OCI-LY1 (cell line): ENCODE data around the gene STK25.

Experiments used
- H2AFZ ChIP-seq: fragments of 200-600 bp; sonication (generic), shearing (Covaris generic); 2 replicates; pipeline ENCODE4 v1.6.0; 2014; ENCODE audit warnings: antibody characterized with exemption, mild to moderate bottlenecking, low read length
- H3F3A ChIP-seq: fragments of 200-600 bp; sonication (generic), shearing (Covaris generic); 2 replicates; pipeline ENCODE4 v1.6.0; 2014; ENCODE audit warnings: mild to moderate bottlenecking, antibody characterized with exemption, low read length, moderate library complexity; ENCODE audit not compliant: insufficient read depth
- H3K27ac ChIP-seq: fragments of 200-600 bp; sonication (generic); 2 replicates; pipeline ENCODE4 v1.5.1; 2014; ENCODE audit warnings: low read length, mixed run types, mild to moderate bottlenecking, low read depth; ENCODE audit not compliant: poor library complexity, severe bottlenecking
- H3K27me3 ChIP-seq: fragments of 200-600 bp; sonication (generic); 2 replicates; pipeline ENCODE4 v1.6.0; 2014; ENCODE audit warnings: antibody characterized with exemption, mild to moderate bottlenecking, low read length, moderate library complexity; ENCODE audit not compliant: insufficient read depth
- H3K36me3 ChIP-seq: fragments of 200-600 bp; sonication (generic); 2 replicates; pipeline ENCODE4 v1.6.1; 2014; ENCODE audit warnings: mild to moderate bottlenecking, antibody characterized with exemption, low read length, moderate library complexity, mixed read lengths; ENCODE audit not compliant: insufficient read depth
- H3K4me1 ChIP-seq: fragments of 200-600 bp; sonication (generic); 2 replicates; pipeline ENCODE4 v1.5.1; 2014; ENCODE audit warnings: mild to moderate bottlenecking, low read length, moderate library complexity; ENCODE audit not compliant: insufficient read depth, severe bottlenecking
- H3K4me2 ChIP-seq: fragments of 200-600 bp; sonication (generic), shearing (Covaris generic); 2 replicates; pipeline ENCODE4 v1.6.1; 2014; ENCODE audit warnings: low read length
- H3K4me3 ChIP-seq: fragments of 200-600 bp; sonication (generic); 2 replicates; pipeline ENCODE4 v1.5.1; 2014; ENCODE audit warnings: low read length, low read depth, mild to moderate bottlenecking, mixed read lengths; ENCODE audit not compliant: poor library complexity, severe bottlenecking
- H3K79me2 ChIP-seq: fragments of 200-600 bp; shearing (Covaris generic); 2 replicates; pipeline ENCODE4 v1.6.1; 2016; ENCODE audit warnings: mixed run types, low read length, mixed read lengths; ENCODE audit not compliant: insufficient read depth
- H3K9ac ChIP-seq: fragments of 200-600 bp; sonication (generic), shearing (Covaris generic); 2 replicates; pipeline ENCODE4 v1.6.1; 2014; ENCODE audit warnings: mild to moderate bottlenecking, low read length, mixed read lengths
- H3K9me2 ChIP-seq: fragments of 200-600 bp; sonication (generic), shearing (Covaris generic); 2 replicates; pipeline ENCODE4 v1.6.1; 2014; ENCODE audit warnings: low read depth, mild to moderate bottlenecking, low read length, mixed read lengths
- H3K9me3 ChIP-seq: fragments of 200-600 bp; shearing (Covaris generic); 2 replicates; pipeline ENCODE4 v1.6.1; 2014; ENCODE audit warnings: low read length, mixed read lengths
- H4K20me1 ChIP-seq: fragments of 200-600 bp; sonication (generic), shearing (Covaris generic); 2 replicates; pipeline ENCODE4 v1.6.0; 2016; ENCODE audit warnings: mild to moderate bottlenecking, low read length; ENCODE audit not compliant: insufficient read depth
- EZH2 ChIP-seq: fragments of 200-600 bp; sonication (generic), shearing (Covaris generic); IDR thresholded peaks from 2 replicates; pipeline ENCODE4 v1.8.0; 2017; ENCODE audit warnings: borderline replicate concordance, mixed run types, mild to moderate bottlenecking, antibody characterized with exemption, low read length, moderate library complexity, mixed read lengths
- TF ChIP-seq, protein P1 (sequence below): fragments of 200-600 bp; sonication (generic), shearing (Covaris generic); IDR thresholded peaks from 2 replicates; pipeline ENCODE4 v1.5.1; 2017; ENCODE audit warnings: mild to moderate bottlenecking, antibody characterized with exemption, low read length, moderate library complexity, mixed read lengths

Gene STK25

DNA sequence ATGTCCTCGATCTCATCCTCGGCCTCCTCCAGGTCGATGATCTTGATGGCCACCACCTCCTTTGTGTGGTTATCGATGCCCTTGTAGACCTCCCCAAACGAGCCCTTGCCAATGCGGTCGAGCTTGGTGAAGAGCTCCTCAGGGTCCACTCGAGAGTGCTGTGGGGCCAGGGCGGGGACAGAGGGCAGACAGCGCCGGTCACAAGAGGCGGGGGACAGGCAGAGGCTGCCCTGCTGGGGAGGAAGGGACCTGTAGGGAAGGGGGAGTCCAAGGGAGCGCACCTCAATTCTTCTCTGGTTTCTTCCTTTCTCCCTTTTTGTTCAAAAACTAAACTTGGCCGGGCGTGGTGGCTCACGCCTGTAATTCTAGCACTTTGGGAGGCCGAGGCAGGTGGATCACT, 6.8 kb downstream of the STK25 start:
- H3K9ac ChIP-seq: no peak overlapping the region
- TF ChIP-seq, protein P1, sequence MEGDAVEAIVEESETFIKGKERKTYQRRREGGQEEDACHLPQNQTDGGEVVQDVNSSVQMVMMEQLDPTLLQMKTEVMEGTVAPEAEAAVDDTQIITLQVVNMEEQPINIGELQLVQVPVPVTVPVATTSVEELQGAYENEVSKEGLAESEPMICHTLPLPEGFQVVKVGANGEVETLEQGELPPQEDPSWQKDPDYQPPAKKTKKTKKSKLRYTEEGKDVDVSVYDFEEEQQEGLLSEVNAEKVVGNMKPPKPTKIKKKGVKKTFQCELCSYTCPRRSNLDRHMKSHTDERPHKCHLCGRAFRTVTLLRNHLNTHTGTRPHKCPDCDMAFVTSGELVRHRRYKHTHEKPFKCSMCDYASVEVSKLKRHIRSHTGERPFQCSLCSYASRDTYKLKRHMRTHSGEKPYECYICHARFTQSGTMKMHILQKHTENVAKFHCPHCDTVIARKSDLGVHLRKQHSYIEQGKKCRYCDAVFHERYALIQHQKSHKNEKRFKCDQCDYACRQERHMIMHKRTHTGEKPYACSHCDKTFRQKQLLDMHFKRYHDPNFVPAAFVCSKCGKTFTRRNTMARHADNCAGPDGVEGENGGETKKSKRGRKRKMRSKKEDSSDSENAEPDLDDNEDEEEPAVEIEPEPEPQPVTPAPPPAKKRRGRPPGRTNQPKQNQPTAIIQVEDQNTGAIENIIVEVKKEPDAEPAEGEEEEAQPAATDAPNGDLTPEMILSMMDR: no peak
- TF ChIP-seq EZH2: no peak
- H3K36me3 ChIP-seq: peaks cover 5% of the 10 kb centered on the region; the same call in 1 of the 2 replicates
- H3K9me2 ChIP-seq: no peaks in the 10 kb centered on the region
- H3K9me3 ChIP-seq: no peaks in the 10 kb centered on the region
- H3F3A ChIP-seq: no peaks in the 10 kb centered on the region
- H4K20me1 ChIP-seq: no peaks in the 10 kb centered on the region
- H3K79me2 ChIP-seq: no peaks in the 10 kb centered on the region
- no peaks in the 10 kb centered on the region for H3K27me3 ChIP-seq
- no peak overlapping the region for H3K4me2 ChIP-seq
- H3K4me3 ChIP-seq: no peak overlapping the region
- no peaks in the 10 kb centered on the region for H3K4me1 ChIP-seq
- no peak overlapping the region for H3K27ac ChIP-seq
- H2AFZ ChIP-seq: no peak overlapping the region

DNA sequence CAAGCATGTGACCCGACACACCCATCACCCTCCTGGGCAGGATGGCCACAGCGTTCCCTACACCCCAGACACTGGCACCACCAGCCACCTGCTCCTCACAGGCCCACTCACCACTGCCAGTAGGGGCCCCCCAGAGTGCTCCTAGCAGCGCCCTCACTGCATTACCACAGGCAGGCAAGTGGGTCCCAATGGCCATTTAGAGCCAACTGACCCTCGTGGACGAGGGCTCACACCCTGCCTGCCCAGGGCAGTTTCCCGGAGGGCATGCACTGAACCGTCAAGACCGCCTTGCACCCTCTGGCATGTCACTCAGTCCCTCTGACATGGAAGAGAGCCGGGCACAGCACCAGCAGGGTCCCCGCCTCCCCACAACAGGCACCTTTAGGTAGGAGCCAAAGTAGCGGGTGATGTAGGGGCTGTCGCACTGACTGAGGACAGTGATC, 7.3 kb downstream of the STK25 start:
- Histone ChIP-seq H3K27me3 (no peaks in the 10 kb centered on the region), H3K9ac (no peak overlapping the region), H3K9me2 (no peaks in the 10 kb centered on the region), H4K20me1 (no peaks in the 10 kb centered on the region), H3K4me2 (no peak overlapping the region), H3K9me3 (no peaks in the 10 kb centered on the region), H3K79me2 (no peaks in the 10 kb centered on the region), H3K4me1 (no peaks in the 10 kb centered on the region), H3K27ac (no peak overlapping the region), H3K4me3 (no peak overlapping the region), H2AFZ (no peak overlapping the region), H3F3A (no peaks in the 10 kb centered on the region), H3K36me3 (peaks cover 5% of the 10 kb centered on the region; the same call in 1 of the 2 replicates)
- TF ChIP-seq, protein P1: no peak
- TF ChIP-seq EZH2: no peak

DNA sequence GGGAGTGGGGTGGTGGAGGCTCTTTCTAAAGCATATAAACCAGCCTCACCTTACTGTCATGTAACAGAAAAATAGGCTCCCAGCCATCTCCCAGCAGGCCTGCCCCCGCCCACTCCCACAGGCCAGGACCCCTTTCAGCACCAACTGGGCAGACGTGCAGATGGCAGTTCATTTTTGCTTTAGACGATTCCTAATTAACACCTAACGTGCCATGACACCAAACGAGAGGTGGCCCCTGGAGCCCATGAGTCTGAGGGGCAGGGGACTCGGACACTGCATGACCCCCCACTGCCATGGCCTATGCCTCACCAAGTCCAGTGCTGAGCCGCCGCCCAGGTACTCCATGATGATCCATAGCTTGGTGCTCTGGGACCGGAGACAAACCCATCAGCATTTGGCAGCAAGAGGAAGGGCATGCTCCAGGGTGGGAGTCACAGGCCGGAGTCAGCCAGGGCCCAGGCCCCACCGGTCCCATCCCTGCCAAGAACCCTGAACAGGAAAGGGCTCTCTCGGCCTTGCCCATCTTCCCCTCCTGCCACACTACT, 7.9 kb downstream of the STK25 start:
- no peaks in the 10 kb centered on the region for H4K20me1 ChIP-seq
- H3K4me3 ChIP-seq: no peak overlapping the region
- no peaks in the 10 kb centered on the region for H3K9me3 ChIP-seq
- TF ChIP-seq EZH2: no peak
- TF ChIP-seq, protein P1: no peak
- no peaks in the 10 kb centered on the region for H3F3A ChIP-seq
- H3K9ac ChIP-seq: no peak overlapping the region
- no peaks in the 10 kb centered on the region for H3K4me1 ChIP-seq
- no peak overlapping the region for H3K4me2 ChIP-seq
- H2AFZ ChIP-seq: no peak overlapping the region
- H3K36me3 ChIP-seq: peaks cover 6% of the 10 kb centered on the region; the same call in 1 of the 2 replicates
- H3K79me2 ChIP-seq: no peaks in the 10 kb centered on the region
- no peaks in the 10 kb centered on the region for H3K27me3 ChIP-seq
- H3K9me2 ChIP-seq: no peaks in the 10 kb centered on the region
- H3K27ac ChIP-seq: no peak overlapping the region
